ENCODE measurements around the gene GAB3.
"Not testable (repeated sequence)": the region's sequence is repeated elsewhere in the genome, so short reads cannot be mapped to it uniquely, and the experiment has no call there.

GAB3 gene

DNA sequence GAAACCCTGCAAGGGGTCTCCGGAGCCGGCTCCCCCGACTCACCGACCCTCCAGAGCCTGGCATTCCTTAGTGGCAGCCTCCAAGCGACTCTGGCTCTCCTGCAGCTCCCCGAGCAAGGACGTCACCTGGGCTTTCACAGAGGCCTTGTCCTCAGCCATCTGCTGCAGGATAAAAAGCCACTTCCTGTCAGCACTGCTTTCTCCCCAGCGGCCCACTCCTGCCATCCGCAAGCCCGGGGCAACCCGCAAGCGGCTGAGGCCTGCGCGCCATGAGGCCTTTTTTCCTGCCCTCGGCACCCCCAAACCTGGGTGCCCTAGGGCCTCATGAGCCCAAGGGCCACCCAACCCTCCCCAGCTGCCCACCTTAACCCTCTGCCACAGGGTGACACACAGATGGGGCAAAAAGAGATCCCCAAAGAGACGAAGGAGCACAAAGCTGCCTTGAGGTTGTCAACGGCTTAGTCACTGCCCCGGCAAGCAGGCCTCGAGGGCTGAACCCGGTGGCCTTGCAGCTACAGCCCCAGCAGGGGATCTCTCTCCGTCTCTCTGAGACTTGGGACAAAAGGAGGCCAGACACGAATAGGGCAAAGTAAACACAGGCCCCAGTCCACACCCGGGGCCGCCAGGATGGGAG, 105.0 kb downstream of the GAB3 start:
- not testable (repeated sequence) for DNase-seq (ENCODE audit: low read depth, low spot score); H3K36me3 ChIP-seq (ENCODE audit: control insufficient read depth, insufficient read depth, low read length); H3K4me3 ChIP-seq (ENCODE audit: low read length); H3K4me1 ChIP-seq (ENCODE audit: control insufficient read depth, insufficient read depth, low read length); H3K9me3 ChIP-seq (ENCODE audit: control insufficient read depth, insufficient read depth, low read length); H3K27ac ChIP-seq (ENCODE audit: low read length); H3K27me3 ChIP-seq (ENCODE audit: control insufficient read depth, insufficient read depth, low read length)
- WGBS (ENCODE audit: insufficient coverage, insufficient read length): no CpG with 5 or more reads among the region's 24 CpGs

DNA sequence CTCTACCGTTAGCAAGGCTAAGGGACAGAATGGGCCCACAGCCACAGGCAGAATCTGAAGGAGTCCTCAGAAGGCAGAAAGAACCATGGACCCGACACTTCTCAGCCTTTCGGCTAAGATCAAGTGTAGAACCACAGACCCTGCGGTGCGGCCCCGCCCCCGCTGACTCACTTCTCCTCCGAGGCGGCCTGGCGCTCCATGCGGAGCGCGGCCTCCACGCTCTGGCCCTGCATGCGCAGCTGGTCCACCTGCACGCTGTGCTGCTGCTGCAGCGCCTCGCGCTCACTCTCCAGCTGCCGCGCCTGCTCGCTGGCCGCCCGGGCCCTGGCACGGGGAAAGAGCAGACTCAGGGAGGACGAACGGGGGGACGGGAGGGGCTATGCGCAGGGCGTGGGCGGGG, 107.2 kb downstream of the GAB3 start:
- H3K27ac ChIP-seq (ENCODE audit: low read length); DNase-seq (ENCODE audit: low read depth, low spot score); H3K9me3 ChIP-seq (ENCODE audit: control insufficient read depth, insufficient read depth, low read length); H3K4me3 ChIP-seq (ENCODE audit: low read length); H3K4me1 ChIP-seq (ENCODE audit: control insufficient read depth, insufficient read depth, low read length); H3K36me3 ChIP-seq (ENCODE audit: control insufficient read depth, insufficient read depth, low read length); H3K27me3 ChIP-seq (ENCODE audit: control insufficient read depth, insufficient read depth, low read length): not testable (repeated sequence)
- no CpG with 5 or more reads among the region's 31 CpGs for WGBS (ENCODE audit: insufficient coverage, insufficient read length)

DNA sequence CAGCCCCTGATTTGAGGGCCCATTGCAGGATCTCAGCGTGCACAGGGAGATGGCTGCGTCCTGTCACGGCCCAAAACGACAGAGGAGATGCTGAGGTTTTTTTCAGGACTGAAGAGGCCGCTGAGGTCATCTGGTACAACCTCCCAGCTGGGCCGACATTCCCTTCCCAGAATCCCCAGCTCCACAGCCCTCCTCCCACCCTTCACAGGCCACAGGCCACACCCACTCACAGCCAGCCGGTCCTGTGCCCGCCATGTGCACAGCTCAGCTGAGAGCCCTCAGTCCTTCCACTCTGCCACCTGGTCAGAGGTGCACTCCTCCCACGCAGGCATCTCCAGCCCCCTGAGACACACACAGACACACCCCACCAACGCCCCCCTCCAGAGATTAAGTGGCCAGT, 109.1 kb downstream of the GAB3 start:
- not testable (repeated sequence) for H3K27me3 ChIP-seq (ENCODE audit: control insufficient read depth, insufficient read depth, low read length); DNase-seq (ENCODE audit: low read depth, low spot score); H3K4me3 ChIP-seq (ENCODE audit: low read length); H3K36me3 ChIP-seq (ENCODE audit: control insufficient read depth, insufficient read depth, low read length); H3K9me3 ChIP-seq (ENCODE audit: control insufficient read depth, insufficient read depth, low read length); H3K27ac ChIP-seq (ENCODE audit: low read length); H3K4me1 ChIP-seq (ENCODE audit: control insufficient read depth, insufficient read depth, low read length)
- WGBS (ENCODE audit: insufficient coverage, insufficient read length): no CpG with 5 or more reads among the region's 10 CpGs

DNA sequence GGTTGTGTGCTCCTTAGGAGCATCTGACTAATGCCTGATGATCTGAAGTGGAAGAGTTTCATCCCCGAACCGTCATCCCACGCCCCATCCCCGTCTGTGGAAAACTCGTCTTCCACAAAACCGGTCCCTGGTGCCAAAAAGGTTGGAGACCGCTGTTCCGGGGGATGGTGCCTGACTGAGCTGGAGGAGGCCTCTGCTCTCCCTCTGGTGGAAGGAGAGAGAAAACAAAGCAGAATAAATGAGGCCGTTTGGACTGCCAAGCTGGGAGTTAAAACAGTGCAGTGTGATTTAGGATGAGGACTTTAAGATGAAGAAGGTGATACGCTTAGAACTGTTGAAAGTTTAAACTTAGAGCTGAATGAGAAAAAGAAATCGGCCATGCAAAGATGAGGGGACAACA, 117.2 kb downstream of the GAB3 start:
- H3K36me3 ChIP-seq (ENCODE audit: control insufficient read depth, insufficient read depth, low read length); H3K27me3 ChIP-seq (ENCODE audit: control insufficient read depth, insufficient read depth, low read length); H3K4me3 ChIP-seq (ENCODE audit: low read length); H3K4me1 ChIP-seq (ENCODE audit: control insufficient read depth, insufficient read depth, low read length); DNase-seq (ENCODE audit: low read depth, low spot score); H3K9me3 ChIP-seq (ENCODE audit: control insufficient read depth, insufficient read depth, low read length); H3K27ac ChIP-seq (ENCODE audit: low read length): not testable (repeated sequence)
- no CpG with 5 or more reads among the region's 11 CpGs for WGBS (ENCODE audit: insufficient coverage, insufficient read length)

DNA sequence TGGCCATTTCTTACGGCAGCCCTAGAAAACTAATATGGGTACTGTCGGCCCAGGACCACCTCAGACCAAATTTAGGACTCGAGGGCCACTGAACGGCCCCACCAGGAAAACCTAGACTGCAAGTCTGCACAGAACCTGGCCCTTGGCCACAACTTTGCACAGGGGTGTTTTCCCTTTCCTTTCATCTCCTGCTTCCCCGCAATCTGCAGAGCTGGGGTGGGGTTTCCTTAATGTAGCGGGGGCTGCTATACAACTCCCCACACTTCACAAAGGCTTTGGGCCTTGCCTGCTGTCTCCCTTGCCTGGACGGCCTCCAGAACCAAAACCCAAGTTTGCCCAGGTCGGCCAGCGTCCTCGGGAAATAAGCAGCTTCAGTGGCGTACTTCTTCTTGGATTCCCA, 119.9 kb downstream of the GAB3 start:
- no CpG with 5 or more reads among the region's 11 CpGs for WGBS (ENCODE audit: insufficient coverage, insufficient read length)
- not testable (repeated sequence) for H3K9me3 ChIP-seq (ENCODE audit: control insufficient read depth, insufficient read depth, low read length); H3K27me3 ChIP-seq (ENCODE audit: control insufficient read depth, insufficient read depth, low read length); H3K4me3 ChIP-seq (ENCODE audit: low read length); H3K4me1 ChIP-seq (ENCODE audit: control insufficient read depth, insufficient read depth, low read length); H3K36me3 ChIP-seq (ENCODE audit: control insufficient read depth, insufficient read depth, low read length); DNase-seq (ENCODE audit: low read depth, low spot score); H3K27ac ChIP-seq (ENCODE audit: low read length)

DNA sequence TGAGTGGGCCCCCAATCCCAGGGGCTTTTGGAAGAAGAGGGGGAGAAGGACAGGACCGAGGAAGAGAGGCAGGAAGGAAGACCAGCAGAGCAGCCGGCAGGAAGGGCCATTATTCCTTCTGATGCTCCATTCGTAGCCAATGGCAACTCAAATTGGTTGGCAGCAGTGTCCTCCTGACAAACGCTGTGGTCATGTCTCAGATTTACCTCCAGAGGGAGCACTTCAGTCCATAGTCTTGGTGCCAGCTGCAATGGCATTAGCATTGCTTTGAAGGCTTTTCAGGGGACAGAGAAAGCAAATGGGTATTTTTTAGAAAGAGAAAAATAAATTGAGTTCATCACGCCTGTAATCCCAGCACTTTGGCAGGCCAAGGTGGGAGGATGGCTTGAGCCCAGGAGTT, 121.9 kb downstream of the GAB3 start:
- H3K4me1 ChIP-seq (ENCODE audit: control insufficient read depth, insufficient read depth, low read length); H3K9me3 ChIP-seq (ENCODE audit: control insufficient read depth, insufficient read depth, low read length); H3K27me3 ChIP-seq (ENCODE audit: control insufficient read depth, insufficient read depth, low read length); H3K4me3 ChIP-seq (ENCODE audit: low read length); DNase-seq (ENCODE audit: low read depth, low spot score); H3K27ac ChIP-seq (ENCODE audit: low read length); H3K36me3 ChIP-seq (ENCODE audit: control insufficient read depth, insufficient read depth, low read length): not testable (repeated sequence)
- WGBS (ENCODE audit: insufficient coverage, insufficient read length): no CpG with 5 or more reads among the region's 5 CpGs

All from iPS DF 6.9 (cell line).